A673 (cell line): ENCODE results near the gene AGAP2. TPM values are rescaled to one million over a fixed set of nuclear protein-coding genes. Genes with fewer than 3 reads are reported as not detected.

ENCODE experiments used
- BruUV-seq: library from RNA; stranded (reverse); fragments of 400-500 nt; replicated peaks from 2 replicates; lab custom pipeline; 2021; lab: Mats Ljungman, UMichigan
- CTCF ChIA-PET: fragments of 300-600 bp; sonication (Branson Sonifier 250); formaldehyde crosslinking; loops from one replicate; lab custom pipeline; 2022; ENCODE audit warnings: antibody characterized with exemption; lab: Charles Lee
- POLR2A ChIA-PET: fragments of 300-600 bp; sonication (Branson Sonifier 250); formaldehyde crosslinking; loops from one replicate; lab custom pipeline; 2022; ENCODE audit warnings: antibody characterized with exemption; ENCODE audit not compliant: low non-redundant PET; lab: Charles Lee
- DNase-seq: peaks from one replicate; pipeline ENCODE4 v3.0.0-alpha.2; 2015; ENCODE audit warnings: low spot score
- H3K27ac ChIP-seq: fragments of 200-600 bp; sonication (generic); 2 replicates; pipeline ENCODE4 v1.5.1; 2016; ENCODE audit warnings: mixed run types, low read depth, mild to moderate bottlenecking, mixed read lengths, antibody characterized with exemption, low read length; ENCODE audit not compliant: poor library complexity, severe bottlenecking
- H3K27me3 ChIP-seq: fragments of 200-600 bp; sonication (generic); replicated peaks from 2 replicates; pipeline ENCODE4 v1.6.1; 2017; ENCODE audit warnings: mixed run types, low read depth, mild to moderate bottlenecking, mixed read lengths, antibody characterized with exemption, low read length; ENCODE audit not compliant: insufficient read depth, poor library complexity
- H3K36me3 ChIP-seq: fragments of 200-600 bp; sonication (generic); 2 replicates; pipeline ENCODE4 v1.6.1; 2016; ENCODE audit warnings: mixed run types, mild to moderate bottlenecking, mixed read lengths, antibody characterized with exemption, low read length; ENCODE audit not compliant: insufficient read depth, poor library complexity, severe bottlenecking
- H3K4me1 ChIP-seq: fragments of 200-600 bp; sonication (generic); 2 replicates; pipeline ENCODE4 v1.6.1; 2017; ENCODE audit warnings: mixed run types, mild to moderate bottlenecking, mixed read lengths, antibody characterized with exemption, low read length; ENCODE audit not compliant: insufficient read depth, poor library complexity, severe bottlenecking
- H3K4me3 ChIP-seq: fragments of 200-600 bp; sonication (generic); 2 replicates; pipeline ENCODE4 v1.5.1; 2016; ENCODE audit warnings: low read depth, mixed run types, mild to moderate bottlenecking, mixed read lengths, low read length; ENCODE audit not compliant: poor library complexity, severe bottlenecking
- H3K9me3 ChIP-seq: fragments of 200-600 bp; sonication (generic); 2 replicates; pipeline ENCODE4 v1.6.1; 2016; ENCODE audit warnings: mixed run types, low read depth, mild to moderate bottlenecking, mixed read lengths, antibody characterized with exemption, low read length; ENCODE audit not compliant: poor library complexity, severe bottlenecking
- EZH2 ChIP-seq: fragments of 200-600 bp; sonication (generic); IDR thresholded peaks from 2 replicates; pipeline ENCODE4 v1.6.1; 2017; ENCODE audit warnings: borderline replicate concordance, low read depth, mild to moderate bottlenecking, mixed read lengths, antibody characterized with exemption, low read length; ENCODE audit not compliant: poor library complexity, severe bottlenecking
- intact Hi-C: fragments of 100-400 bp; cut with micrococcal nuclease; formaldehyde crosslinking; loops from one replicate; pipeline ENCODE4 v1.10.0; 2022; ENCODE audit not compliant: unreplicated experiment
- total RNA-seq: library from RNA; stranded (reverse); gene quantifications from 2 replicates; pipeline ENCODE4 v1.2.3, GENCODE V29; 2021
- TF ChIP-seq, protein P1 (sequence below): fragments of 300-800, 200-600 bp; sonication (generic); conservative IDR thresholded peaks from 2 replicates; pipeline ENCODE4 v1.5.1; 2017; ENCODE audit warnings: low read depth, mild to moderate bottlenecking, antibody characterized with exemption, low read length, moderate library complexity, mixed read lengths

AGAP2 gene
- total RNA-seq, 1 experiment from 2014 or later = 4.0 TPM

GRCh38 chr12:57782608-57783465 is 44.3 kb upstream of the AGAP2 start, which contains the start of gene TSFM:
TSS of gene TSFM (plus strand) at chr12:57782787. CDS start at chr12:57782802, 15 bp downstream.
- intact Hi-C loops = no loop called here
- H3K27me3 ChIP-seq = no peaks in the 10 kb centered on the region
- H3K4me1 ChIP-seq = no peaks in the 10 kb centered on the region
- DNase-seq = peak; percentile 97
- H3K36me3 ChIP-seq = peaks cover 35% of the 10 kb centered on the region
- ChIA-PET CTCF (interaction anchor here (1.0 to 1.4 kb wide), 2 partner anchors 11 to 21 kb away, joined by 3 to 4 read pairs; partner anchors contain the start of genes EEF1AKMT3 and METTL1), POLR2A (no interaction called here)
- peak within 1 kb of the TSS; percentile 95 for H3K4me3 ChIP-seq
- no TSS peak for BruUV-seq
- peak within 1 kb of the TSS; percentile 79 for H3K27ac ChIP-seq
- H3K9me3 ChIP-seq = no peaks in the 10 kb centered on the region
- TF ChIP-seq, protein P1, sequence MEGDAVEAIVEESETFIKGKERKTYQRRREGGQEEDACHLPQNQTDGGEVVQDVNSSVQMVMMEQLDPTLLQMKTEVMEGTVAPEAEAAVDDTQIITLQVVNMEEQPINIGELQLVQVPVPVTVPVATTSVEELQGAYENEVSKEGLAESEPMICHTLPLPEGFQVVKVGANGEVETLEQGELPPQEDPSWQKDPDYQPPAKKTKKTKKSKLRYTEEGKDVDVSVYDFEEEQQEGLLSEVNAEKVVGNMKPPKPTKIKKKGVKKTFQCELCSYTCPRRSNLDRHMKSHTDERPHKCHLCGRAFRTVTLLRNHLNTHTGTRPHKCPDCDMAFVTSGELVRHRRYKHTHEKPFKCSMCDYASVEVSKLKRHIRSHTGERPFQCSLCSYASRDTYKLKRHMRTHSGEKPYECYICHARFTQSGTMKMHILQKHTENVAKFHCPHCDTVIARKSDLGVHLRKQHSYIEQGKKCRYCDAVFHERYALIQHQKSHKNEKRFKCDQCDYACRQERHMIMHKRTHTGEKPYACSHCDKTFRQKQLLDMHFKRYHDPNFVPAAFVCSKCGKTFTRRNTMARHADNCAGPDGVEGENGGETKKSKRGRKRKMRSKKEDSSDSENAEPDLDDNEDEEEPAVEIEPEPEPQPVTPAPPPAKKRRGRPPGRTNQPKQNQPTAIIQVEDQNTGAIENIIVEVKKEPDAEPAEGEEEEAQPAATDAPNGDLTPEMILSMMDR = peak; percentile 94
- no peak for TF ChIP-seq EZH2

DNA sequence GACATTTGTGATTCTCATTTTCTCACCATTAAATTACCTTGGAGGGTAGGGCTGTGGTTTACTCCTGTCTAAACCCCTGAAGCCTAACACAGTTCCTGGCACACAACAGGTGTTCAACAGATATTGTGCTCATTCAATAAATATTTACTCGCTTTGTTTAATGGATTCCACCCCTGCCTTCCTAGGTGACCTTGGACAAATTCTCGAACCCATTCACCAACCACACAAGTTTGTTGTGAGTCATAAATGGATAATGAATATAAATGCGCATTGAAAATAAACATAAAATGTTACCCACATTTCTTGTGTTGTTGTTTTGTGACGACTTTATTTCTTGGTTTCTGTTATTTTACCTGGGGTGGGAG is 43.7 kb upstream of the AGAP2 start:
- intact Hi-C loops = no loop called here
- BruUV-seq = no TSS peak
- Histone ChIP-seq H3K27me3 (no peaks in the 10 kb centered on the region), H3K4me3 (peak overlapping the region; percentile 95), H3K36me3 (peaks cover 29% of the 10 kb centered on the region), H3K4me1 (no peaks in the 10 kb centered on the region), H3K27ac (no peak overlapping the region), H3K9me3 (no peaks in the 10 kb centered on the region)
- DNase-seq = no peak
- TF ChIP-seq, protein P1 = no peak
- no peak for TF ChIP-seq EZH2
- ChIA-PET CTCF (interaction anchor here (1.4 kb wide), 1 partner anchor 10 kb away, joined by 3 read pairs; the partner anchor contains the start of genes EEF1AKMT3 and METTL1), POLR2A (no interaction called here)

DNA sequence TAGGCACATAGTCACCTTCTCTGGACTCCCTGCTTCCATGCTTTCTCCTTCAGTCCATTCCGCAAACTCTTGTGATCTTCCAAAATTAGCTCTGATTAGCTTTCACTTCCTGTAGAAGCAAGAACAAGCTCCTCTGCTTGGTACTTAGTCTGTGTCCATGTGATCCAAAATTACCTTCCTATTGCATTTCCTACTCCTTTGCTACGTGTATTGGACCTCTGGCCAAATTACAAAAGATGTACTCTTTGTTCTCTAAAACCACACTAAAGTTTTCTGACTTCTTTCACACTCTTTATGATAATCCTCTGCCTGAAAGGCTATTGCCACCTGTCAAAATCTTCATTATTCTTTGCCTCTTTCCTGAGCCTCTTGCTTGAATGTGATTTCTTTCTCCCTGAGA is 43.3 kb upstream of the AGAP2 start:
- CTCF ChIA-PET = no interaction called here
- no peaks in the 10 kb centered on the region for H3K4me1 ChIP-seq
- no peak overlapping the region for H3K4me3 ChIP-seq
- no peaks in the 10 kb centered on the region for H3K27me3 ChIP-seq
- no TSS peak for BruUV-seq
- no peak for DNase-seq
- POLR2A ChIA-PET = interaction anchor here (0.6 kb wide), 1 partner anchor 421 kb away, joined by 11 read pairs; no protein-coding TSS in a partner anchor
- no peaks in the 10 kb centered on the region for H3K9me3 ChIP-seq
- no peak overlapping the region for H3K27ac ChIP-seq
- TF ChIP-seq, protein P1 = no peak
- TF ChIP-seq EZH2 = no peak
- intact Hi-C loops = no loop called here
- H3K36me3 ChIP-seq = peaks cover 25% of the 10 kb centered on the region
